Occipital lobe (tissue), 2 donors: Measurements from ENCODE around the gene KAZN. TPM values are rescaled to one million over a fixed set of nuclear protein-coding genes. Genes with fewer than 3 reads are reported as not detected.

ENCODE experiments used
- DNase-seq: peaks from one replicate; lab custom pipeline; 2025; lab: John Stamatoyannopoulos, UW
- total RNA-seq: library from RNA; depleted of rRNA; stranded (reverse); fragments of >200 nt; gene quantifications from one replicate; pipeline ENCODE4 v1.2.3, GENCODE V29; 2014

Gene KAZN
- total RNA-seq, 1 donor from 2014 or later = 27.5 TPM

- no peak for DNase-seq
Measured at GRCh38 chr1:14850563-14850962, 252.1 kb downstream of the KAZN start.

DNA sequence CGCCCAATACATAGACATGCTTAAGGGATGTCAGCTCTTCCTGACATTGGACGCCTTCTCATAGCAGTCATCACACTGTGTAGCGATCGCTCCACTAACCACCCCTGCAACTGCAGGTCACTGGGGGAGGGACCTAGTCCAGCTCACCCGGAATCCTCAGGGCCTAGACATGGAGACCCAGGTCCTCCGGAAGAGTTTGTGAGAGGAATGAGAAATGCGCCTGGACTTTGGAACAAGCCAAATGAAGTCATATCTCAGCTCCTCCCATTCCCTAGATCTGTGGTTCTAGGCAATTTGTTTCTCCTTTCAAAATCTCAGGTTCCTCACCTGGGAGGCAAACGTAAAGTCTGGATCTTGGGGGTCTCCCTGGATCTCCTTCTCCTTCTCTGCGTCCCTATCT, 253.3 kb downstream of the KAZN start:
- DNase-seq = no peak

DNA sequence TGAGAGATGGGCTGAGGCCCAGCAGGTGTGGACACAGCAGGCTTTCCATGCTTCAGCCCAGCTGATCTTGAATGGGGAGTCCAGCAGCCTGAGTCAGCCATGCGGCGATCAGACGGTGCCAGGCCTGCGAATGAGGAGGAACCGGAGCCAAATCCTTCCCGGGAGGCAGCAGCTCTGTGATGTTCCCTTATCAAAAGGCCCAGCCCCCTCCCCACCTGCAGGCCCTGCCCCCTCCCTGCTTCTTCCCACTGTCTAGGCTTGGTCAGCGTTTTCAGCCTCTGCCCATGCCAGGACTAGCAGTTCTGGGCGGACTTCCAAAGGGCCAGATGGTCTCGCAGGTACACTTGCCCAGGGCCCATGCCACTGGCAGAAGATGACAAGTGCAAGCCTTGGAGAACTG, 253.8 kb downstream of the KAZN start:
- DNase-seq = no peak

DNA sequence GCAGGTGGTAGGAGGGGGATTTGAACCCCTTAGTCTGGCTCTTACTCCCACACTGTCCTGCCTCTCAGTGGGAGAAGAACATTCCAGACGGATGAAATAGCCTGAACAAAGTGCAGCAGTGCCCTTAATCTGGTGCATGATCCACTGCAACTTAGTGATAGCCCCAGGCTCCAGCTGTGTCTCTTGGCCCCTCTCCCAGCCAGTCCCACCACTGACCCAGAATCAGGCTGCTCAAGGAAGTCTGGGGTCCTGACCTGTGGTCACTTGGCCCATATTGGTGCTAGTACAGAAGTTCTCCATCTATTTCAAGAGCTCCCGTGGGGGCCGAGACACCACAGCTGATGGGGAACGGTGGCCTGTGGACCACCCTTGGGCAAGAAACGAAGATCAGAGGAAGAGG, 255.0 kb downstream of the KAZN start:
- DNase-seq = no peak

GRCh38 chr1:14855268-14855667, 256.8 kb downstream of the KAZN start:
- DNase-seq = no peak

DNA sequence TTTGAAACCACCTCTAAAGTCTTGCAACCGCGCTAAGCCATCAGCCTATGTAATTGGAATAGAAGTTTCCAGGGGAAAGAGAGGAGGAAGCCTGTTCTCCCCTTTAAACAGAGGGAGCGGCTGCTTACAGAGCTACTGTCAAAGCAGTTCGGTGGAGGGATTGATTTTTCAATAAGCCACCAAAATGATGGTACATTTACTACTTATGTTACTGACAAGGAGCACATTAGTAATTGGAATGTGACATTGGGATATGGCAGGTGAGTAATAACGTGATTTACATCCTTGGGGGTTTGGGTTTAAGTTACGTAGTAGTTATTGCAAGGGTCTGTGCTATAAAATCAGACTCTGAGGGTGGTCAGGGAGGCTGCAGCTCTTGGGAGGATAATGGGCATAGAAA, 257.3 kb downstream of the KAZN start:
- DNase-seq = no peak

- DNase-seq = no peak
Measured at GRCh38 chr1:14857436-14858195, 259.1 kb downstream of the KAZN start.

DNA sequence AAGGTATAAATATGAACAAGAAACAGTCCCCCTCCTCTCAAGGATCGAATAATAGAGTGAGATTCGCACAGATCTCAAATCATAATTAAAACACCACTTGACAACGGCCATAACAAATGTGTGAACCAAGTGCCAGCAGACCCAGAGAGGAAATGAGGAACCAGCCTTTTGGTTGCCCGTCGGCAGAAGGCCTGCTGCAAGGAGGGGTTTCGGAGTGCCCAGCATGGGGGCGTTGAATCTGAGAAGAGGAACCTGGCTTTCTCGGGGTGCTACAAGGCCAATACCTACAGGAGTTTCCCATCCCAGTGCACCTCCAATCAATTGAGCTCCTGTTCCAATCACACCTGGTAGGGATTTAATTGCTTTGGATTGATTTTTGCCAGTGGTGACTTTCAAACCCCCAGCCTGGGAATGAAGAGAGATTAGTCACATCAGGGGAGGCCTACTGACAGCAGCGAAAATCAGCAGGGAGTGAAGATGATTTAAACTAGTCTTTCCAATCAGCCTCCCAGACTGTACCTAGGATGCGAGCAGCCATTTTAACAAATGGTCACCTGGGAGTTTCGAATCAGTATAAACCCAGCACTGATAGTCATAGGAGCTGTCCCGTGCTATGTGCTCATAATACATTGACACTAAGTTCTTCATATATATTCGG, 263.8 kb downstream of the KAZN start:
- DNase-seq = no peak

DNA sequence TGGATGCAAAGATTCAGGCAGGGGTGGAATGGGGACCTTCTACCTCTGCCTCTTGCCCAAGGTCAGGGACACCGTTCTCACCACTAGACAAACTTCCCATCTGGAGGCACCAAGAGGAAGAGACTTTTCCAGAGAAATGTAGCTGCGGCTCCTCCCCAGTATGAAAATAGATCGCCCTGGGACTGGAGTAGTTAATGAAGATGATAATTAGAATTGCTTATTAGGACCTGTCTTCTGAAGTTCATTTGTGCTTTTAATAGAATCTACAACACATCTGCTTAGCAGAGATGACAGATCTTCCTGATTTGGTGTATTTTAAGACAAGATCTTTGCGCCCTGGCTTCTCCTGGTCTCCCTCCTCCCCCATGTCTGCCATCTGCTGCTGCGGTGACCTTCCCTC, 266.6 kb downstream of the KAZN start:
- DNase-seq = no peak

DNA sequence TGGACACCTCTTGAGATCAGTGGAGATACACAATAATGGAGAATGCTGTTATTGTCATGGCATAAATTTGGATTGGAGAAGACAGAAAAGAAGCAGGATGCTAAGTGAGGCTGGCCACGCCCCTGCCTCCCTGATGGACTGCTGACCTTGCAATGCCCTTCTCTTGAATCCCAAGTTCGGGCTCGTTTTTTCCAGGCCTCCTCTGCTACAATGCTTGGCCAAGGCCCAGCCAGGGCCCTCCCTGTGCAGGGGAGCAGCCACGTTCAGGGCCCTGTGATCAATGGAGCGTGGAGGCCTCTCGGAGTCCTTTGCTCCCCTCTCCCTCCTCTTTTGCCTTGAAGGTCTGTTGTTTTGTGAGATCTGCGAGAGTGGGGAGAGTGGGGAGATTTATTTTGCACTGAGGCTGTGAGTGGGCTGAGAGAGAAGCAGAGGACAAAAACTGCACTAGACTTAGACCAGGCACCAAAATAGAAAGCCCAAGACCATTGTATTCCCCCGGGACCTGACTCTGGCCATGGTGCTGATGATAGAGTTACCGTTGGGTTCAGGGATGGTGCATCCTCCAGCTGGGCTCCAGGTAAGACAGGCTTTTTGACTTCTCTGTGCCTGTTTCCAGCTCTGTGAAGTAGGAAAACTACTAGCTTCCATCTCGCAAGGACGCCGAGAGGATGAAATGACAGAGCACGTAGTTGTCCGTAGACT, 268.6 kb downstream of the KAZN start:
- DNase-seq = no peak

DNA sequence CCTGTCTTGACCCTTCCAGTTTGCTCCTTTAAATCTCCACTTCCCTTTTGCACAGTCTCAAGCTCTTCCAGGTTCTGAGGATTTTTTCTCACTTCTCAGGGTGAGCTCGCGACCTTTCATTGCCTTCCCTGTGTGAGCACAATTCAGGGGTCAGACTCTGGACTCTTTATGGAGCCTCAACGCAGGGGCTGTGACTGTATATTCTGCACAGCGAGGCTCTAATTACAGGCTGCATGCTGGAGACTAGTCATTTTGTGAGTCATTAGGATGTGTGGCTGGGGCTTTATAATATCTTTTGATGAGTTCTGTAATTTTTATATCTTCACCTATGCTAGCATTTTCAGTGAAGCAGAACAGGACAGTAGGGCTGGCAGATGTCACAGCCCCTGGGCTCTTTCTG, 270.7 kb downstream of the KAZN start:
- no peak for DNase-seq

DNA sequence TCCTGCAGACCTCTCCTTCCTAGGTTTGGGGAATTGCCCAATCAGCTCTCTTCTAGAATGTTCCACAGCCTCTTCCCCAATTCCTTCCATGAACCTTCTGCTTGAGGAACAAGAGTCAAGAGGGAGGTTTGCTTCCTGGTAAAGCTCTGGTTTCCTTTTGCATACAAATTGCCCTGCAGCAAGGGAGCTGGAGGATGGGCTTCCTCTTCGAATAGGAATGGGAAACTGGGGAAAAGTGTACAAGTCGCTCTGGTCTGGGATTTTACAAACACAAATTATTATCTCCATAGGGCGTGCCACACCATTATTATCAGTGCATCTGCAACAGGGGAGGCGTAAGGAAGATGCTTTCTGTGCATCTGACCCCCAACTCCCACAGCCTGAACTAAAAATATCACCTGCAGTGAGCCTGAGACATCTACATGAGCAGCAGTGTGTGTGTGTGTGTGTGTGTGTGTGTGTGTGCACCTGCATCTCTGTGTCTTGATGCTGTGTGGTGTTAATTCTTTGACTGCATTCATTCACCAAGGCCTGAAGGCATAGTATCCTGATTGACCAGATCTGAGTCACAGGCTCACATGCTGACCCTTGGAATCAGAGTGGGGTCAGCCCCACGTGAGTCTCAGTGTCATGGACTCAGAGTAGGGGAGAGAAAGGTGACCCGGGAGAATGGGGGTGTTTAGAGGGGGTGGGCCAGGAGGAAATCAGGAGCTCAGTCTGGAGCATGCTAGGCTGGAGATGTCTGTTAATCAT, 272.9 kb downstream of the KAZN start:
- no peak for DNase-seq

DNA sequence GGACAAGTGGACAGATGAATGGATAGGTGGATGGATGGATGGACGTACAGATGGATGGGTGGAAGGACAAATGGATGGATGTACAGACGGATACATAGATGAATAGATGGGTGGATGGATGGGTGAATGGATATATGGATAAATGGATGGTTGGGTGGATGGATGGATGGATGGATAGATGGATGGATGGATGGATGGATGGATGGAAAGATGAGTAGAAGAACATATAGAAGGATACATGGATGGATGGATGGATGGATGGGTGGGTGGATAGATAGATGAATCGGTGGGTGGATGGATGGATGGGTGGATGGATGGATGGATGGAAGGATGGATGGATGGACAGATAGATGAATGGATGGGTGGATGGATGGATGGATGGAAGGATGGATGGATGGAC, 274.3 kb downstream of the KAZN start:
- no peak for DNase-seq

DNA sequence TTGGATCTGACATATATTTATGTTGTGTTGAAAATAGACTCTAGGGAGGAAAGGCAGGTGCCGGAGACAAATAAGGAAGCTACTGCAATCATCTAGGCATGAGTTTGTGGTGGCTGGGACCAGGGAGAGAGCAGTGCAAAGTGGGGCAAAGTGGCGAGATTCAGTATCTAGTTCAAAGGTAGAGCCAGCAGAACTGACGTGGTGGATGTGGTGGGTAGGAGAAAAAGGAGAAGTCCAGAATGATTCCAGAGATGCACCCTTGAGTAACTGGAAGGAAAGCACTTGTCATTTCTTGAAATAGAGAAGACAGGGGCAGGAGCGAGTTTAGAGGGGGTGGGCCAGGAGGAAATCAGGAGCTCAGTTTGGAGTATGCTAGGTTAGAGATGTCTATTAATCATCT, 275.2 kb downstream of the KAZN start:
- no peak for DNase-seq

DNA sequence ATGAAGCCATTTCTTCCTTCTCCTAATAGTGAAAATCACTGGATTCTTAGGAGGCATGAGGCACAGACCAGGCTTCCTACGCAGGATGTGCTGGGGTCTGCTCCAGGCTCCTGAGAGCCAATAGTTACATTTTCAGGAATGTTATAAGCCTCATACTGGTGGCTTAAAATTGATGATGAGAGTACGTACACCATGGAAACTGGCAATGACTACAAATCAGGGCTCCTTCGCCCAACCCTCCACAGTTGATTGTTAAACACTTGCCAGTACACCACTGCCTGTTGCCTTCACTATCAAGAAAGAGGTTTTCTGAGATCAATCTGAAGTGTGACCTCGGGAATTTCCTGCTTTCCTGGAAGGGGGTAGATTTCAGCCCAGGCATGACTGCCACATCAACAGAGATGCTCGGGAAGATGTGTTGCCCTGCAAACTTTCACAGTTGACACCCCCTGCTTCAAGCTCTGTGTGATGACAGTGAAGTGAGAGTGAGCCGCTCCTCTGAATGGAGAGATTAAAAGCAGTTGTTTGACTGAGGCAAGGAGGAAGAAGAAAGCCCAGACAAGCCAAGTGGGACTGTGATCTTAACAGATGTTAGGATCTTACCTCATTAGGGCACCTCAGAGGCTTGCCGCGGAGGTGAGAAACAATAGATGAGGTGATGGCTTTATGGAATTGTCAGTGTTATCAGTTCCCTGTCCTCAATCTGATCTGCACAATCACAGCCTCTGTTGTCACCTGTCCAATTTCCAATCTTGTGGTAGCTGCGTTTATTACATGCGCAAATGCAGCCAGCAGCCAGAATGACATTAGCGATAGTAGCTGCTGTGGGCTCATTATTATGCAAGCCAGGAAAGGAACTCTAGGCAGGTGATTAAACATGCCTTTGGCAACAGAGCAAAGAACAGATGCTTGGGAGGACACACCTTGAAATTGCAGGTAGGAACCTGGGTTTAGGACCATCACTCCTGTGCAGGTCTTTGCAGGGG, 277.3 kb downstream of the KAZN start:
- DNase-seq = no peak

- DNase-seq = no peak
Measured at GRCh38 chr1:14876747-14877146, 278.3 kb downstream of the KAZN start.

GRCh38 chr1:14877224-14877623, 278.7 kb downstream of the KAZN start:
- no peak for DNase-seq

GRCh38 chr1:14878124-14878523, 279.6 kb downstream of the KAZN start:
- DNase-seq = no peak

DNA sequence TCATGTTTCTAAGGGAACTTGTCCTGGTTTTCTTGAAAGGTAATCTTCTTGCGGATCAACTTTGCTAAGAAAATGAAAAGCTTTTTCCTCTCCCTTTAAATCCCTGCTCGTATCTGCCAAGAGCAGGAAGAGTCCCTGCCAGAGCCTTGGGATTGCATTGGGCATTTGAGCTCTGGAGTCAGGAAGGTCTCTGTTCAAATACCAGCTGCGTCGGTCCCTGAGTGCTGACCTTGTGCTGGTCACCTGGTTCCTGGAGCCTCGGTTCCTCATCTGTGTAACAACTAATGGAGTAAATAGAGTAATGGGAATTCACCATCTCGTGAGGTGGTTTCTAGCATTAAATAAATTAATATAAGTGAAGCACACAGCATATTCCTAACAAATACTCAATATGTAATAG, 280.5 kb downstream of the KAZN start:
- no peak for DNase-seq

DNA sequence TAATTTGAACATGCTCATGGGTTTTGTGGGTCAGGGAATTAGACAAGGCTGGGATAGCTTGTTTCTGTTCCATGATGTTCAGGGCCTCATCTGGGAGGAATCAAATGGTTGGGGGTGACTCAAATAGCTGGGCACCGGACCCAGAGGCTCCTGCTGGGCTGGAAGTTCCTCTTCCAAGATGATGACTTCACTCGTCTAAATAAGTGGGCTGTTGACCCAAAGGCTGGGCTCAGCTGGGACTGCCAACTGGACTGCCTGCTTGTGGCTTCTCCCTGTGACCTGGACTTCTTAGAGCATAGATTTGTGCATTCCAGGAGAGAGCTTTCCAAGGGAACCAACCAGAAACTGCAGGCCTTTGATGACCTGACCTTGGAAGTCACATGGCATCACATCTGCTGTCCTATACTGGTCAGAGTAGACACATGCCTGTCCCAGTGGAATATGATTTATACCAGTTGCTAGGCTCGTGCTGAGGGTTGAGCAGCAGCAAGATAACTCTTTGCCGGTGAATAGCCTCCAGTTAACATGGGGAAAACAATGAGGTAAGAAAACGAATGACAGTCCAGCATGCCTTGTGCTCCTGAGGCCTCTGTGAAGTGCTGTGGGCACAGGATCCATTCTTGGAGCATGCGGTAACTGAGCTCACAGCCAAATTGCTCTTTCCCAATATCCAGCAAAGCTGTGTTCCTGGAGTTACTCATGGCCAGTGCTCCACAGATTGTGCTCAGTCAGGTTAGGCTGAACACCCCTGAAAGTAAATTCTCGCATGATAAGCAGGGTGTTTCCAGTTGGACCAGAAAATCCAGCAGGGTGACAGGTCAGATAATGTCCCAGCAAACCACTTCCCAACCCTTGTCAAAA, 282.2 kb downstream of the KAZN start:
- no peak for DNase-seq
